WTC11 (cell line): ENCODE measurements around the gene NAALADL2. TPM values are rescaled to one million over a fixed set of nuclear protein-coding genes. Genes with fewer than 3 reads are reported as not detected.

Experiments used
- ATAC-seq: fragments of 200-7000 bp; cut with Tn5 transposase; 2 replicates; pipeline ENCODE4 v1.10.0; 2021; ENCODE audit warnings: mild to moderate bottlenecking, moderate library complexity
- CTCF ChIA-PET: fragments of 300-600 bp; sonication (Branson Sonifier 250); formaldehyde crosslinking; loops from one replicate; lab custom pipeline; 2021; ENCODE audit warnings: antibody characterized with exemption; lab: Charles Lee
- POLR2A ChIA-PET: fragments of 350-600 bp; sonication (Branson Sonifier 250); formaldehyde crosslinking; loops from one replicate; lab custom pipeline; 2021; ENCODE audit warnings: antibody characterized with exemption; lab: Charles Lee
- DNase-seq: peaks from one replicate; pipeline ENCODE4 v3.0.0; 2021; ENCODE audit warnings: low spot score
- H3K27ac Mint-ChIP-seq: 2 replicates; pipeline ENCODE4 v1.8.0; 2021; ENCODE audit warnings: mixed read lengths
- H3K27me3 Mint-ChIP-seq: 2 replicates; pipeline ENCODE4 v1.8.0; 2021; ENCODE audit warnings: low read depth, mild to moderate bottlenecking, moderate library complexity, mixed read lengths
- H3K36me3 Mint-ChIP-seq: 2 replicates; pipeline ENCODE4 v1.8.0; 2021; ENCODE audit warnings: mixed read lengths
- H3K4me1 Mint-ChIP-seq: 2 replicates; pipeline ENCODE4 v1.8.0; 2022; ENCODE audit warnings: mixed read lengths
- H3K4me3 Mint-ChIP-seq: 2 replicates; pipeline ENCODE4 v1.8.0; 2021; ENCODE audit warnings: mild to moderate bottlenecking, moderate library complexity, mixed read lengths
- H3K9me3 Mint-ChIP-seq: 2 replicates; pipeline ENCODE4 v1.8.0; 2021; ENCODE audit warnings: mixed read lengths
- ARID4B ChIP-seq: sonication (generic); formaldehyde crosslinking; IDR thresholded peaks from 2 replicates; pipeline ENCODE4 v1.8.0; 2023; ENCODE audit warnings: missing genetic modification reagents, mild to moderate bottlenecking, borderline replicate concordance
- ATF3 ChIP-seq: sonication (generic); formaldehyde crosslinking; conservative IDR thresholded peaks from 2 replicates; pipeline ENCODE4 v1.8.1; 2022; ENCODE audit warnings: mild to moderate bottlenecking, missing genetic modification reagents
- ATF6 ChIP-seq: sonication (generic); formaldehyde crosslinking; IDR thresholded peaks from 2 replicates; pipeline ENCODE4 v1.8.1; 2023; ENCODE audit warnings: mild to moderate bottlenecking, missing genetic modification reagents
- E2F1 ChIP-seq: sonication (generic); formaldehyde crosslinking; IDR thresholded peaks from 2 replicates; pipeline ENCODE4 v1.8.0; 2022; ENCODE audit warnings: mild to moderate bottlenecking, missing genetic modification reagents
- ELF4 ChIP-seq: sonication (generic); formaldehyde crosslinking; IDR thresholded peaks from 2 replicates; pipeline ENCODE4 v1.8.1; 2022; ENCODE audit warnings: low read depth, mild to moderate bottlenecking, moderate library complexity, missing genetic modification reagents
- ETV6 ChIP-seq: sonication (generic); formaldehyde crosslinking; IDR thresholded peaks from 2 replicates; pipeline ENCODE4 v1.8.1; 2022; ENCODE audit warnings: mild to moderate bottlenecking, missing genetic modification reagents
- FOXK1 ChIP-seq: sonication (generic); formaldehyde crosslinking; IDR thresholded peaks from 2 replicates; pipeline ENCODE4 v1.8.0; 2022; ENCODE audit warnings: mild to moderate bottlenecking, moderate library complexity, missing genetic modification reagents
- IRF1 ChIP-seq: sonication (generic); formaldehyde crosslinking; IDR thresholded peaks from 2 replicates; pipeline ENCODE4 v1.8.0; 2023; ENCODE audit warnings: missing genetic modification reagents
- JUN ChIP-seq: sonication (generic); formaldehyde crosslinking; IDR thresholded peaks from 2 replicates; pipeline ENCODE4 v1.8.0; 2023; ENCODE audit warnings: mild to moderate bottlenecking, missing genetic modification reagents
- MAX ChIP-seq: sonication (generic); formaldehyde crosslinking; IDR thresholded peaks from 2 replicates; pipeline ENCODE4 v1.8.0; 2022; ENCODE audit warnings: mild to moderate bottlenecking, missing genetic modification reagents
- MXD4 ChIP-seq: fragments of 250-450 bp; sonication (Bioruptor Pico); IDR thresholded peaks from 2 replicates; pipeline ENCODE4 v1.8.0; 2021; ENCODE audit warnings: mild to moderate bottlenecking, moderate library complexity, borderline replicate concordance
- NFATC4 ChIP-seq: fragments of 250-450 bp; sonication (Bioruptor Pico); IDR thresholded peaks from 2 replicates; pipeline ENCODE4 v1.9.0; 2021; ENCODE audit warnings: mild to moderate bottlenecking
- NR3C1 ChIP-seq: sonication (generic); formaldehyde crosslinking; conservative IDR thresholded peaks from 2 replicates; pipeline ENCODE4 v1.8.1; 2023; ENCODE audit warnings: low read depth, mild to moderate bottlenecking, missing genetic modification reagents
- RELA ChIP-seq: sonication (generic); formaldehyde crosslinking; IDR thresholded peaks from 2 replicates; pipeline ENCODE4 v1.8.1; 2022; ENCODE audit warnings: missing genetic modification reagents, mild to moderate bottlenecking, borderline replicate concordance
- TCF7 ChIP-seq: sonication (generic); formaldehyde crosslinking; IDR thresholded peaks from 2 replicates; pipeline ENCODE4 v1.8.0; 2022; ENCODE audit warnings: mild to moderate bottlenecking, low read depth, missing genetic modification reagents, moderate library complexity
- ZBTB21 ChIP-seq: sonication (generic); formaldehyde crosslinking; IDR thresholded peaks from 2 replicates; pipeline ENCODE4 v1.8.1; 2023; ENCODE audit warnings: mild to moderate bottlenecking, missing genetic modification reagents, borderline replicate concordance
- ZNF121 ChIP-seq: sonication (generic); formaldehyde crosslinking; IDR thresholded peaks from 2 replicates; pipeline ENCODE4 v1.8.0; 2023; ENCODE audit warnings: missing genetic modification reagents
- ZNF219 ChIP-seq: sonication (generic); formaldehyde crosslinking; IDR thresholded peaks from 2 replicates; pipeline ENCODE4 v1.8.0; 2023; ENCODE audit warnings: missing genetic modification reagents, mild to moderate bottlenecking, borderline replicate concordance
- ZNF263 ChIP-seq: sonication (generic); formaldehyde crosslinking; IDR thresholded peaks from 2 replicates; pipeline ENCODE4 v1.8.1; 2022; ENCODE audit warnings: low read depth, mild to moderate bottlenecking, moderate library complexity, missing genetic modification reagents
- ZNF423 ChIP-seq: fragments of 250-450 bp; sonication (Bioruptor Pico); IDR thresholded peaks from 2 replicates; pipeline ENCODE4 v2.1.2; 2022; ENCODE audit warnings: mild to moderate bottlenecking, moderate library complexity
- ZNF671 ChIP-seq: fragments of 250-450 bp; sonication (Bioruptor Pico); IDR thresholded peaks from 2 replicates; pipeline ENCODE4 v1.8.0; 2021; ENCODE audit warnings: mild to moderate bottlenecking
- ZSCAN18 ChIP-seq: fragments of 250-450 bp; sonication (Bioruptor Pico); IDR thresholded peaks from 2 replicates; pipeline ENCODE4 v2.1.2; 2022; ENCODE audit warnings: mild to moderate bottlenecking, moderate library complexity
- total RNA-seq: library from RNA; stranded (reverse); gene quantifications from 3 replicates; pipeline ENCODE4 v1.2.3, GENCODE V29; 2021

NAALADL2 gene
- total RNA-seq, 1 experiment from 2014 or later, result 1.2 TPM

- POLR2A ChIA-PET, result no interaction called here
- no peaks in the 10 kb centered on the region for H3K36me3 Mint-ChIP-seq
- no peaks in the 10 kb centered on the region for H3K9me3 Mint-ChIP-seq
- TF ChIP-seq TCF7 (no peak), ZSCAN18 (no peak), JUN (CRISPR knock-in tag) (no peak), ELF4 (CRISPR knock-in tag) (no peak), ATF6 (no peak), NFATC4 (CRISPR knock-in tag) (no peak), FOXK1 (CRISPR knock-in tag) (no peak), NR3C1 (CRISPR knock-in tag) (no peak), MAX (CRISPR knock-in tag) (no peak), ZNF671 (CRISPR knock-in tag) (no peak), MXD4 (CRISPR knock-in tag) (no peak)
- TF ChIP-seq, all 79 proteins: peak for 0
- CTCF ChIA-PET, result no interaction called here
- no peak overlapping the region for H3K4me3 Mint-ChIP-seq
- DNase-seq (no peak), ATAC-seq (no peak)
- no peaks in the 10 kb centered on the region for H3K27me3 Mint-ChIP-seq
- H3K27ac Mint-ChIP-seq, result no peak overlapping the region
- H3K4me1 Mint-ChIP-seq, result no peaks in the 10 kb centered on the region
Observed at GRCh38 chr3:175226444-175226843, 367.3 kb downstream of the NAALADL2 start.

- no peak for TF ChIP-seq ETV6
- TF ChIP-seq RELA (CRISPR knock-in tag), result no peak
- no peak overlapping the region for H3K4me3 Mint-ChIP-seq
- H3K9me3 Mint-ChIP-seq, result no peaks in the 10 kb centered on the region
- CTCF ChIA-PET, result no interaction called here
- H3K27me3 Mint-ChIP-seq, result no peaks in the 10 kb centered on the region
- no peak overlapping the region for H3K27ac Mint-ChIP-seq
- POLR2A ChIA-PET, result no interaction called here
- ATAC-seq, result no peak
- DNase-seq, result no peak
- no peaks in the 10 kb centered on the region for H3K4me1 Mint-ChIP-seq
- no peaks in the 10 kb centered on the region for H3K36me3 Mint-ChIP-seq
Observed at GRCh38 chr3:175227126-175227525, 368.0 kb downstream of the NAALADL2 start.

- Mint-ChIP-seq H3K9me3 (no peaks in the 10 kb centered on the region), H3K36me3 (no peaks in the 10 kb centered on the region), H3K27ac (no peak overlapping the region), H3K27me3 (no peaks in the 10 kb centered on the region), H3K4me1 (no peaks in the 10 kb centered on the region), H3K4me3 (no peak overlapping the region)
- DNase-seq, result no peak
- no peak for ATAC-seq
- CTCF ChIA-PET, result no interaction called here
- POLR2A ChIA-PET, result no interaction called here
- TF ChIP-seq IRF1 (CRISPR knock-in tag) (no peak), ETV6 (no peak), ZNF121 (CRISPR knock-in tag) (no peak), ZNF219 (no peak), ZNF263 (CRISPR knock-in tag) (no peak), E2F1 (CRISPR knock-in tag) (no peak), ATF3 (CRISPR knock-in tag) (no peak), ZBTB21 (CRISPR knock-in tag) (no peak), RELA (CRISPR knock-in tag) (no peak), ARID4B (no peak), ZNF423 (no peak)
Observed at GRCh38 chr3:175233957-175234940, 375.1 kb downstream of the NAALADL2 start.
